ENCODE measurements around the gene RNF220.

Gene RNF220

GRCh38 chr1:44523593-44524591 lies 118.8 kb downstream of the RNF220 start:
- no peak for DNase-seq
- in situ Hi-C loops (cut with HindIII; ENCODE audit: low pct_ligation_motif_present, low sequenced_read_pairs): no loop called here
- Histone ChIP-seq H3K36me3 (replicated peaks) (no peaks in the 10 kb centered on the region), H3K27ac (no peak overlapping the region), H3K4me3 (ENCODE audit: low read depth, low read length) (no peak overlapping the region), H3K27me3 (replicated peaks) (peaks cover 16% of the 10 kb centered on the region)
- TF ChIP-seq CTCF (IDR thresholded peaks at IDR 0.05; ENCODE audit: low read depth, low read length, missing control alignments): no peak

- Histone ChIP-seq H3K27me3 (replicated peaks) (peaks cover 16% of the 10 kb centered on the region), H3K27ac (no peak overlapping the region), H3K4me3 (ENCODE audit: low read depth, low read length) (no peak overlapping the region), H3K36me3 (replicated peaks) (no peaks in the 10 kb centered on the region)
- no peak for DNase-seq
- no peak for TF ChIP-seq CTCF (IDR thresholded peaks at IDR 0.05; ENCODE audit: low read depth, low read length, missing control alignments)
- in situ Hi-C loops (cut with HindIII; ENCODE audit: low pct_ligation_motif_present, low sequenced_read_pairs): no loop called here
Measured at GRCh38 chr1:44524655-44525500, 119.8 kb downstream of the RNF220 start.

- H3K27me3 ChIP-seq (replicated peaks): peaks cover 14% of the 10 kb centered on the region
Measured at GRCh38 chr1:44526295-44527073, 121.4 kb downstream of the RNF220 start.

GRCh38 chr1:44531785-44532566 lies 126.9 kb downstream of the RNF220 start:
- Histone ChIP-seq H3K4me3 (ENCODE audit: low read depth, low read length) (no peak overlapping the region), H3K27me3 (replicated peaks) (no peaks in the 10 kb centered on the region), H3K27ac (no peak overlapping the region), H3K36me3 (replicated peaks) (no peaks in the 10 kb centered on the region)
- in situ Hi-C loops (cut with HindIII; ENCODE audit: low pct_ligation_motif_present, low sequenced_read_pairs): no loop called here
- DNase-seq: peak; percentile 43
- no peak for TF ChIP-seq CTCF (IDR thresholded peaks at IDR 0.05; ENCODE audit: low read depth, low read length, missing control alignments)

More at GRCh38 chr1:44526295-44527073, 121.4 kb downstream of the RNF220 start:
- TF ChIP-seq CTCF (IDR thresholded peaks at IDR 0.05; ENCODE audit: low read depth, low read length, missing control alignments): no peak
- no peak for DNase-seq
- Histone ChIP-seq H3K36me3 (replicated peaks) (no peaks in the 10 kb centered on the region), H3K27ac (no peak overlapping the region), H3K4me3 (ENCODE audit: low read depth, low read length) (no peak overlapping the region)
- in situ Hi-C loops (cut with HindIII; ENCODE audit: low pct_ligation_motif_present, low sequenced_read_pairs): no loop called here

- no peak overlapping the region for H3K4me3 ChIP-seq (ENCODE audit: low read depth, low read length)
- no peak for DNase-seq
- no peaks in the 10 kb centered on the region for H3K36me3 ChIP-seq (replicated peaks)
- in situ Hi-C loops (cut with HindIII; ENCODE audit: low pct_ligation_motif_present, low sequenced_read_pairs): no loop called here
- TF ChIP-seq CTCF (IDR thresholded peaks at IDR 0.05; ENCODE audit: low read depth, low read length, missing control alignments): no peak
- H3K27ac ChIP-seq: no peak overlapping the region
- no peaks in the 10 kb centered on the region for H3K27me3 ChIP-seq (replicated peaks)
Measured at GRCh38 chr1:44532567-44532944, 127.5 kb downstream of the RNF220 start.
